KMS-11 (cell line): ENCODE measurements around the gene MMP14.

Experiments
- H2AFZ ChIP-seq: fragments of 200-600 bp; sonication (generic); 2 replicates; pipeline ENCODE4 v1.6.1; 2016; ENCODE audit warnings: antibody characterized with exemption, mixed run types, low read depth
- H3K27ac ChIP-seq: fragments of 200-600 bp; sonication (generic); 2 replicates; pipeline ENCODE4 v1.6.1; 2016; ENCODE audit warnings: mild to moderate bottlenecking, mixed run types
- H3K27me3 ChIP-seq: fragments of 200-600 bp; sonication (generic); 2 replicates; pipeline ENCODE4 v1.6.1; 2017; ENCODE audit warnings: mild to moderate bottlenecking, low read depth, mixed run types, moderate library complexity; ENCODE audit not compliant: insufficient read depth
- H3K36me3 ChIP-seq: fragments of 200-600 bp; sonication (generic); 2 replicates; pipeline ENCODE4 v1.6.1; 2017; ENCODE audit warnings: mild to moderate bottlenecking, mixed run types; ENCODE audit not compliant: insufficient read depth
- H3K4me1 ChIP-seq: fragments of 200-600 bp; sonication (generic); 2 replicates; pipeline ENCODE4 v1.6.1; 2016; ENCODE audit warnings: mild to moderate bottlenecking, low read depth, mixed run types; ENCODE audit not compliant: poor library complexity, severe bottlenecking
- H3K4me2 ChIP-seq: fragments of 200-600 bp; sonication (generic); 2 replicates; pipeline ENCODE4 v1.7.0; 2016; ENCODE audit warnings: mild to moderate bottlenecking, mixed run types
- H3K4me3 ChIP-seq: fragments of 200-600 bp; sonication (generic); IDR thresholded peaks from 2 replicates; pipeline ENCODE4 v1.6.1; 2017; ENCODE audit warnings: low read depth, low read length, mixed read lengths; ENCODE audit not compliant: insufficient read depth
- H3K79me2 ChIP-seq: fragments of 200-600 bp; sonication (generic); 2 replicates; pipeline ENCODE4 v1.6.1; 2016; ENCODE audit warnings: low read depth, mixed run types; ENCODE audit not compliant: insufficient read depth
- H3K9ac ChIP-seq: fragments of 200-600 bp; sonication (generic); 2 replicates; pipeline ENCODE4 v1.6.1; 2016; ENCODE audit warnings: mild to moderate bottlenecking, mixed run types
- H4K20me1 ChIP-seq: fragments of 200-600 bp; sonication (generic); 2 replicates; pipeline ENCODE4 v1.6.1; 2016; ENCODE audit warnings: mild to moderate bottlenecking, mixed run types; ENCODE audit not compliant: insufficient read depth
- CTCF ChIP-seq: fragments of 200-600 bp; sonication (generic); conservative IDR thresholded peaks from 2 replicates; pipeline ENCODE4 v1.6.1; 2017; ENCODE audit warnings: low read depth, mild to moderate bottlenecking, antibody characterized with exemption, low read length, moderate library complexity, mixed read lengths

The MMP14 gene

GRCh38 chr14:22845821-22846625 is 9.6 kb downstream of the MMP14 start:
- H3K9ac ChIP-seq: no peak overlapping the region
- H4K20me1 ChIP-seq: no peaks in the 10 kb centered on the region
- H3K79me2 ChIP-seq: no peaks in the 10 kb centered on the region
- no peak overlapping the region for H3K27ac ChIP-seq
- no peaks in the 10 kb centered on the region for H3K27me3 ChIP-seq
- H3K4me2 ChIP-seq: no peak overlapping the region
- no peak overlapping the region for H3K4me3 ChIP-seq
- TF ChIP-seq CTCF: no peak
- no peak overlapping the region for H2AFZ ChIP-seq
- no peaks in the 10 kb centered on the region for H3K36me3 ChIP-seq
- H3K4me1 ChIP-seq: peaks cover 6% of the 10 kb centered on the region

GRCh38 chr14:22846811-22847307 is 10.5 kb downstream of the MMP14 start:
- Histone ChIP-seq H3K79me2 (no peaks in the 10 kb centered on the region), H3K9ac (no peak overlapping the region), H3K27ac (no peak overlapping the region), H3K4me2 (no peak overlapping the region), H3K4me1 (peaks cover 6% of the 10 kb centered on the region), H3K36me3 (no peaks in the 10 kb centered on the region), H4K20me1 (no peaks in the 10 kb centered on the region), H3K4me3 (no peak overlapping the region), H2AFZ (no peak overlapping the region), H3K27me3 (no peaks in the 10 kb centered on the region)
- no peak for TF ChIP-seq CTCF

- TF ChIP-seq CTCF: no peak
- Histone ChIP-seq H4K20me1 (no peaks in the 10 kb centered on the region), H3K36me3 (no peaks in the 10 kb centered on the region), H2AFZ (no peak overlapping the region), H3K27ac (no peak overlapping the region), H3K27me3 (no peaks in the 10 kb centered on the region), H3K9ac (no peak overlapping the region), H3K4me3 (no peak overlapping the region), H3K4me1 (peaks cover 11% of the 10 kb centered on the region), H3K79me2 (no peaks in the 10 kb centered on the region), H3K4me2 (no peak overlapping the region)
Observed at GRCh38 chr14:22847661-22848341, 11.4 kb downstream of the MMP14 start.

- Histone ChIP-seq H3K4me1 (peaks cover 14% of the 10 kb centered on the region), H2AFZ (no peak overlapping the region), H3K36me3 (no peaks in the 10 kb centered on the region), H3K4me2 (no peak overlapping the region), H3K27me3 (no peaks in the 10 kb centered on the region), H3K4me3 (no peak overlapping the region), H3K9ac (no peak overlapping the region), H3K79me2 (no peaks in the 10 kb centered on the region), H3K27ac (no peak overlapping the region), H4K20me1 (no peaks in the 10 kb centered on the region)
- no peak for TF ChIP-seq CTCF
Observed at GRCh38 chr14:22848351-22849164, 12.2 kb downstream of the MMP14 start.
